GM23248 (cell line): ENCODE data around the gene ZC3H12D.
"Not testable (repeated sequence)": the region's sequence is repeated elsewhere in the genome, so short reads cannot be mapped to it uniquely, and the experiment has no call there.

Experiments used
- EZH2 ChIP-seq: fragments of 200-600 bp; sonication (generic); IDR thresholded peaks from 2 replicates; pipeline ENCODE4 v1.6.1; 2018; ENCODE audit warnings: antibody characterized with exemption, mild to moderate bottlenecking; ENCODE audit not compliant: insufficient read depth, poor library complexity, severe bottlenecking
- EZH2phosphoT487 ChIP-seq: fragments of 200-600 bp; sonication (generic); IDR thresholded peaks from 2 replicates; pipeline ENCODE4 v1.6.1; 2018; ENCODE audit warnings: antibody characterized with exemption, moderate library complexity, mild to moderate bottlenecking, low read depth; ENCODE audit not compliant: insufficient read depth

- not testable (repeated sequence) for TF ChIP-seq EZH2, EZH2phosphoT487
These were observed 10.0 kb upstream of the ZC3H12D start for GRCh38 chr6:149494810-149495209.
